Activated naive CD8-positive, alpha-beta T cell treated with anti-CD3 and anti-CD28 coated beads, Interleukin-2, amount 50 U/mL, for 24 hours (primary cell): ENCODE data around the gene ROGDI.
A peak's percentile ranks its signal among the peaks of the same experiment; 100 is the strongest.
"Not testable (repeated sequence)": the region's sequence is repeated elsewhere in the genome, so short reads cannot be mapped to it uniquely, and the experiment has no call there.

Experiments used
- ATAC-seq: fragments of 150-1000 bp; cut with Tn5 transposase; one replicate; pipeline ENCODE4 v1.10.0; 2021
- DNase-seq: peaks from one replicate; pipeline ENCODE4 v3.0.0; 2021
- H3K27ac Mint-ChIP-seq: one replicate; pipeline ENCODE4 v1.8.0; 2021; ENCODE audit warnings: mild to moderate bottlenecking, mixed read lengths
- H3K27me3 Mint-ChIP-seq: one replicate; pipeline ENCODE4 v1.8.0; 2021; ENCODE audit warnings: mixed read lengths
- H3K36me3 Mint-ChIP-seq: one replicate; pipeline ENCODE4 v1.8.0; 2021; ENCODE audit warnings: low read depth, mixed read lengths
- H3K4me1 Mint-ChIP-seq: one replicate; pipeline ENCODE4 v1.8.0; 2021; ENCODE audit warnings: mixed read lengths
- H3K4me3 Mint-ChIP-seq: one replicate; pipeline ENCODE4 v1.8.0; 2021; ENCODE audit warnings: mild to moderate bottlenecking, moderate library complexity, mixed read lengths
- H3K9me3 Mint-ChIP-seq: one replicate; pipeline ENCODE4 v1.8.0; 2021; ENCODE audit warnings: mixed read lengths

ROGDI gene

GRCh38 chr16:4788910-4789309 lies 13.5 kb downstream of the ROGDI start:
- no peak for DNase-seq
- no peak for ATAC-seq

DNA sequence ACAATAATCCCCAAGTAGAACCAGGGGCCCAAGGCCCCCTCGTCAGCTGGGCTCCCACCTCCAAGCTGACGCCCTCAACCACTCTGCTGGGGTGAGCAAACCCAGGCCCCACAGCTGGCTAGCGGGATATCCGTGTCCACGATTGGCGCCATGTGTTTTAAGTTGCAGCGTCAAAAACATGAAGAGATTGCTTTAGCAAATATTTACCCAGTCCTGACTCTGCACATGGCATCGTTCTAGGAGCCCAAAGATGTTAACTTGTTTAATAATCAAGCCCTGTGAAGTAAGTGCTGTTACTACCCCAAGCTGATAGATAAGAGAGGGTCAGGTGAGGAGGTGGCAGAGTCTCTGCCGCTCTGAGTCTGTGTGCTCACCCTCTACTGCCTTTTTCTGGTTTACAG lies 13.9 kb downstream of the ROGDI start:
- no peak overlapping the region for H3K4me3 Mint-ChIP-seq
- H3K4me1 Mint-ChIP-seq, result no peaks in the 10 kb centered on the region
- ATAC-seq (no peak), DNase-seq (no peak)
- no peaks in the 10 kb centered on the region for H3K9me3 Mint-ChIP-seq
- H3K36me3 Mint-ChIP-seq, result no peaks in the 10 kb centered on the region
- H3K27ac Mint-ChIP-seq, result no peak overlapping the region
- H3K27me3 Mint-ChIP-seq, result peaks cover 1% of the 10 kb centered on the region

More at GRCh38 chr16:4788910-4789309, 13.5 kb downstream of the ROGDI start:
- H3K27me3 Mint-ChIP-seq, result peaks cover 1% of the 10 kb centered on the region
- H3K4me1 Mint-ChIP-seq, result no peaks in the 10 kb centered on the region
- H3K4me3 Mint-ChIP-seq, result no peak overlapping the region
- no peaks in the 10 kb centered on the region for H3K36me3 Mint-ChIP-seq
- H3K9me3 Mint-ChIP-seq, result no peaks in the 10 kb centered on the region
- H3K27ac Mint-ChIP-seq, result no peak overlapping the region

GRCh38 chr16:4787627-4788482 lies 14.6 kb downstream of the ROGDI start, which contains the start of gene SEPTIN12:
SEPTIN12 (minus strand) TSS chr16:4788345; CDS start chr16:4787645, 700 bp downstream.
- DNase-seq (no peak), ATAC-seq (peak; percentile 46)
- H3K4me3 Mint-ChIP-seq, result no peak within 1 kb of the TSS
- peaks cover 1% of the 10 kb centered on the region for H3K27me3 Mint-ChIP-seq
- H3K9me3 Mint-ChIP-seq, result no peaks in the 10 kb centered on the region
- H3K36me3 Mint-ChIP-seq, result no peaks in the 10 kb centered on the region
- H3K4me1 Mint-ChIP-seq, result no peaks in the 10 kb centered on the region
- no peak within 1 kb of the TSS for H3K27ac Mint-ChIP-seq

GRCh38 chr16:4787068-4787467 lies 15.4 kb downstream of the ROGDI start:
- no peak for ATAC-seq
- Mint-ChIP-seq H3K36me3 (no peaks in the 10 kb centered on the region), H3K9me3 (no peaks in the 10 kb centered on the region), H3K4me1 (no peaks in the 10 kb centered on the region), H3K4me3 (no peak overlapping the region), H3K27me3 (peaks cover 1% of the 10 kb centered on the region), H3K27ac (no peak overlapping the region)
- no peak for DNase-seq

GRCh38 chr16:4785758-4786433 lies 16.5 kb downstream of the ROGDI start:
- no peaks in the 10 kb centered on the region for H3K9me3 Mint-ChIP-seq
- H3K4me3 Mint-ChIP-seq, result no peak overlapping the region
- DNase-seq (no peak), ATAC-seq (no peak)
- peaks cover 1% of the 10 kb centered on the region for H3K27me3 Mint-ChIP-seq
- H3K4me1 Mint-ChIP-seq, result no peaks in the 10 kb centered on the region
- H3K27ac Mint-ChIP-seq, result no peak overlapping the region
- H3K36me3 Mint-ChIP-seq, result no peaks in the 10 kb centered on the region

DNA sequence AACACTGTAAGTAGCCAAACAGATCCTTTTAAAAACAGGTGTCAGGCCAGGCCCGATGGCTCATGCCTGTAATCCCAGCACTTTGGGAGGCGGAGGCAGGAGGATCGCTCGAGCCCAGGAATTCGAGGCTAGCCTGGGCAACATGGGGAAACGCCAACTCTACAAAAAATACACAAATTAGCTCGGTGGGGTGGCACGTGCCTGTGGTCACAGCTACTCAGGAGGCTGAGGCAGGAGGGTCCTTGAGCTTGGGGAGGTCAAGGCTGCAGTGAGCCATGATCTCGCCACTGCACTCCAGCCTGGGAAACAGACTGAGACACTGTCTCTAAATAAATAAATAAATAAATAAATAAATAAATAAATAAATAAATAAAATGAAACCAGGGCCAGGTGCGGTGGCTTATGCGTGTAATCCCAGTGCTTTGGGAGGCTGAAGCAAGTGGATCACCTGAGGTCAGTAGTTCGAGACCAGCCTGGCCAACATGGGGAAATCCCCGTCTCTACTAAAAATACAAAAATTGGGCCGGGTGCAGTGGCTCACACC lies 17.9 kb downstream of the ROGDI start:
- H3K27ac Mint-ChIP-seq, H3K4me3 Mint-ChIP-seq, H3K36me3 Mint-ChIP-seq, H3K9me3 Mint-ChIP-seq, H3K27me3 Mint-ChIP-seq, DNase-seq, ATAC-seq, H3K4me1 Mint-ChIP-seq: not testable (repeated sequence)

DNA sequence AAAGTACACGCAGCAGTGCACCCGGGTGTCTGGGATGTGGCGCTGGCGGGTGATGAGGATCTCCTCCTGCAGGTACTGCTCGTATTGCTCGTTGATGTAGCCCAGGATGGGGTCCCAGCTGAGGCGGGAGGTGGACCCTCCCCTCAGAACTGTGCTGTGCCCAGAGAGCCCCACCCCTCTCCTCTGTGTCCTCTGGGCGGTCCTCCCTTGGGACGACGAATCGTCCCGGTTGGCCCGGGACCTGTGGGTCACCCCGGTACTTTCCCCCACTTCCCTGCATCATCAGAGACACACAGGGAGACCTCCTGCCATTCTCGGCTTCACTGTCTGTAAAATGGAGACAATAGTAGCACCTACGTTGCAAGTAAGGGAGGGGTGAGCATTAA lies 18.5 kb downstream of the ROGDI start:
- Mint-ChIP-seq H3K27me3 (no peaks in the 10 kb centered on the region), H3K27ac (no peak overlapping the region), H3K4me1 (no peaks in the 10 kb centered on the region), H3K4me3 (no peak overlapping the region), H3K9me3 (no peaks in the 10 kb centered on the region), H3K36me3 (no peaks in the 10 kb centered on the region)
- DNase-seq (no peak), ATAC-seq (no peak)

DNA sequence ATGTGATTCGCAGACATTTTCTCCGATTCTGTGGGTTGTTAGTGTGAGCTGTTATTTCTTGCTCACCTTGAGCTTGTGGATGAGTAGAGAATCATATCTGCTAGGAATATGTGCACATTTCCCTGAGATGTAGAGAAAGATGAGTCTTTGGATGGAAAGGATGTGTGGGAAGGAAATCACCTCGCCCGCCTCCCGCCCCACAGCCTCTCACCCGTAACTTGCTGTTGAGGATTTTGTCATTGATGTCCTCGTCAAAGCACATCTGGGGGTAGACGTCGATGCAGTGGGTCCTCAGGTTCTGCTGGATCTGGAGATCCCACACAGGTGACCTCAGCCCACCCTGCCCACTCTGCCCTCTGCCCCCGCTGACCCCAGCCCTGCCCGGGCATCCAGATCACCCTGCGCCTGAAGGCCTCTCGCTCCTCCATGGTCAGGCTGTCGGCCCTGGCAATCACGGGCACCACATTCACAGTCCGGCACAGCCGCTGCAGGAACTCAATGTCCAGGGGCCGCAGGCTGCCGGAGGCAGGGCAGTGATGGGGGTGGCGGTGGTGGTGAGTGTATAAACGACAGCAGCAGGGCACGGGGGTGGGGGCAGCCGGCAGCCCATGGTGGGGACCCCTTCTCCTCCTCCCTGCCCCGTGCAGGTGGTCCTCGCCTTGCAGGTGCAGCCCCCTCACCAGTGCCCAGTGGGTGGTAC lies 19.0 kb downstream of the ROGDI start:
- DNase-seq (no peak), ATAC-seq (no peak)
- no peak overlapping the region for H3K27ac Mint-ChIP-seq
- no peaks in the 10 kb centered on the region for H3K36me3 Mint-ChIP-seq
- H3K27me3 Mint-ChIP-seq, result no peaks in the 10 kb centered on the region
- H3K9me3 Mint-ChIP-seq, result no peaks in the 10 kb centered on the region
- H3K4me3 Mint-ChIP-seq, result no peak overlapping the region
- H3K4me1 Mint-ChIP-seq, result no peaks in the 10 kb centered on the region

DNA sequence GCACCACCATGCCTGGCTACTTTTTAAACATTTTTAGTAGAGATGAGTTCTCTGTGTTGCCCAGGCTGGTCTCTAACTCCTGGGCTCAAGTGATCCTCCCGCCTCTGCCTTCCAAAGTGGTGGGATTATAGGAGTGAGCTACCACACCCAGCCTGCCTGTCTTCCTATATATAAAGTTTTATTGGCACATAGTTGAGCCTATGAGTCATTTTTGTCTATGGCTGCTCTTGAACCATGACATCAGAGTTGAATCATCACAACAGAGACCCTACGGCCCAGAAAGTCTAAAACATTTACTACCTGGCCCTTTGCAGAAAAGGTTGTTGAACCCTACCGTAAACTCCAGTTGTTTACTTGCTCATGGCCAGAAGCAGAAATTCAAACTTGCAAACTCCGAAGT lies 22.2 kb downstream of the ROGDI start:
- no peaks in the 10 kb centered on the region for H3K27me3 Mint-ChIP-seq
- no peak overlapping the region for H3K27ac Mint-ChIP-seq
- no peaks in the 10 kb centered on the region for H3K9me3 Mint-ChIP-seq
- H3K36me3 Mint-ChIP-seq, result no peaks in the 10 kb centered on the region
- H3K4me1 Mint-ChIP-seq, result no peaks in the 10 kb centered on the region
- DNase-seq (no peak), ATAC-seq (no peak)
- H3K4me3 Mint-ChIP-seq, result no peak overlapping the region

DNA sequence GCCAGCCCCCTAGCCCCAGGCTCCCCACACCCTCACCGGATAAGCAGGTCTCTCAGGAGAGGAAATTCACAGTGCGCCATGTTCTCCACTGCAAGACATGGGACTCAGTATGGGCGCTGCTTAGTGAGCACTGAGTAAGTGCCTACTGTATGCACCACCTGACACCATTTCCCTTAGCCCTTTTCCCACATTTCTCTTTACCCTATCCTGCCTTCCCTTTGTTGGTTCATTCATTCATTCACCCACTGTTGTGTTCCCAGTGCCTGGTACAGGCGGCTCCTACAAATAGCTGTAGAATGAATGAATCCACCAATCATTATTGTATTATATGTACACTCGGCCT lies 24.4 kb downstream of the ROGDI start:
- no peak for ATAC-seq
- H3K27ac Mint-ChIP-seq, result no peak overlapping the region

GRCh38 chr16:4777339-4778049 lies 24.9 kb downstream of the ROGDI start:
- H3K4me3 Mint-ChIP-seq, result no peak overlapping the region
- H3K4me1 Mint-ChIP-seq, result no peaks in the 10 kb centered on the region
- ATAC-seq (no peak), DNase-seq (no peak)
- H3K27me3 Mint-ChIP-seq, result no peaks in the 10 kb centered on the region
- no peaks in the 10 kb centered on the region for H3K36me3 Mint-ChIP-seq
- no peak overlapping the region for H3K27ac Mint-ChIP-seq
- H3K9me3 Mint-ChIP-seq, result no peaks in the 10 kb centered on the region

More for the DNA sequence above, 24.4 kb downstream of the ROGDI start:
- Mint-ChIP-seq H3K4me3 (no peak overlapping the region), H3K36me3 (no peaks in the 10 kb centered on the region), H3K27me3 (no peaks in the 10 kb centered on the region), H3K9me3 (no peaks in the 10 kb centered on the region), H3K4me1 (no peaks in the 10 kb centered on the region)
- DNase-seq, result no peak

DNA sequence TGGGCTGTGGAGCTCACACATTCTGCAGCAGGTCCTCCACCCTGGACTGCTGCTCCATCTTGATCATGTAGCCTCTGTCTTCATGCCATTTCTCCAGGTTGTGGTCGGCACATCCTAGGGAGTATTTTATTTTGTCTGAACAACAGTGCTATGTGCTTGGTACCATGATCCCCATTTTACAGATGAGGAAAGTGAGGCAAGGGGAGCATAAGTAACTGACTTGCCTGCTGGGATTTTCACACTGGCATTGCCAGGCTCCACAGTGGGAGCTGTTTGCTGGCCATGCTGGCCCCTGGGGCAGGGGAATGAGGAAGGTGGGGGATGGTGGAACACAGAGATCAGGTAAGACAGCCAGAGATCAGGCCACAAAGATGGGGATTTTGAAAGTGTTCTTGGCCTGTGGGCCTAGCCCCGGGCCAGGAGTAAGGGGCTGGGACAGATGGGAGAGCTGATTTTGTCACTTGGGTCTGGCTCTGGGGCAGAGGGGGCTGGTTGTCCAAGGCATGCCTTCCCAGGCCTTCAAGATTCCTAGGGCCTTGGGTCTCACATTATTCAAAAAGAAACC lies 26.2 kb downstream of the ROGDI start:
- no peaks in the 10 kb centered on the region for H3K36me3 Mint-ChIP-seq
- DNase-seq (no peak), ATAC-seq (no peak)
- H3K4me3 Mint-ChIP-seq, result no peak overlapping the region
- no peaks in the 10 kb centered on the region for H3K27me3 Mint-ChIP-seq
- no peaks in the 10 kb centered on the region for H3K4me1 Mint-ChIP-seq
- no peaks in the 10 kb centered on the region for H3K9me3 Mint-ChIP-seq
- H3K27ac Mint-ChIP-seq, result no peak overlapping the region

GRCh38 chr16:4775005-4775404 lies 27.4 kb downstream of the ROGDI start:
- H3K27ac Mint-ChIP-seq, result no peak overlapping the region
- H3K4me3 Mint-ChIP-seq, result no peak overlapping the region
- ATAC-seq (no peak), DNase-seq (no peak)
- no peaks in the 10 kb centered on the region for H3K27me3 Mint-ChIP-seq
- no peaks in the 10 kb centered on the region for H3K9me3 Mint-ChIP-seq
- no peaks in the 10 kb centered on the region for H3K4me1 Mint-ChIP-seq
- no peaks in the 10 kb centered on the region for H3K36me3 Mint-ChIP-seq

DNA sequence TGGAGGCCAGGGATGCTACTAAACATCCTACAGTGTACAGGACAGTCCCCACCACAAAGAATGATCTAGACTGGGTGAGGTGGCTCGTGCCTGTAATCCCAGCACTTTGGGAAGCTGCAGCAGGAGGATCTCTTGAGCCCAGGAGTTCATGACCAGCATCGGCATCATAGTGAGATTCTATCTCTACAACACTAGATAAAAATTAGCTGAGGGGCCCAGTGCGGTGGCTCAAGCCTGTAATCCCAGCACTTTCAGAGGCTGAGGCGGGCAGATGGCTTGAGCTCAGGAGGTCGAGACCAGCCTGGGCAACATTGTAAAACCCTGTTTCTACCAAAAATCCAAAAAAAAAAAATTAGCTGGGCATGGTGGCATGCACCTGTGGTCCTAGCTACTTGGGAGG lies 30.1 kb downstream of the ROGDI start:
- Mint-ChIP-seq H3K4me3 (no peak overlapping the region), H3K9me3 (no peaks in the 10 kb centered on the region), H3K4me1 (peaks cover 11% of the 10 kb centered on the region), H3K27ac (no peak overlapping the region), H3K36me3 (no peaks in the 10 kb centered on the region), H3K27me3 (no peaks in the 10 kb centered on the region)
- ATAC-seq, result no peak
- no peak for DNase-seq
